Measurements from ENCODE around the gene GIGYF2.
"Not testable (repeated sequence)": the region's sequence is repeated elsewhere in the genome, so short reads cannot be mapped to it uniquely, and the experiment has no call there.

GIGYF2 gene

DNA sequence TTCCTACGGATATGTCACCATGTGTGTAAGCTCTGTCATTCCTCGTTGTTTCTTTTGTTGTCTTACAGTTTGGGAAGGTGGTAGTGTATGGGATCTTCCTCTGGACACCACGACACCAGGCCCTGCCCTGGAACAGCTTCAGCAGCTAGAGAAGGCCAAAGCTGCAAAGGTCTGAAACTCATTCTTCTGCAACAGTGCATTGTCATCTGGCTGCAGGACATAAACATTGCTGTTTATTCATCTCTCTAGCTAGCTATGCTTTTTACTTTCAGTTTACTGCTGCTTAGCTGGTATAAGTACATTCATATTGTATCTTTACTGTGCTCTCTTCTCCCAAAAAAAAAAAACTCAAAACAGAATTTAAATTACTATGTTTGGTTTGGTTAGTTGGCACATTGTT lies 118.4 kb downstream of the GIGYF2 start:
- DNase-seq (ENCODE audit: low read depth, low spot score) = no peak

DNA sequence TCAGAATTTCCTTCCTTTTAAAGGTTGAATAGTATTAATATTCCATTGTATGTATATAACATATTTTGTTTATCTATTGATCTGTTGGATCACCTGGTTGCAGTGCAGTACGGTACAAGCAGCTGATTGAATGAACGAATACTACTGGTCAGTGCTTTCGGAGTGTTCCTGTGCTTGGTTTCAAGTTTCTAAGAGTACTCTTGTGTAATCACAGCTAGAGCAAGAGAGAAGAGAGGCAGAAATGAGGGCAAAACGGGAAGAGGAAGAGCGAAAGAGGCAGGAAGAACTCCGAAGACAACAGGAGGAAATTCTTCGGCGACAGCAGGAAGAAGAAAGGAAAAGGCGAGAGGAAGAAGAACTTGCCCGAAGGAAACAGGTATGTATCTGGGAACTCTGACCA lies 119.5 kb downstream of the GIGYF2 start:
- no peak for DNase-seq (ENCODE audit: low read depth, low spot score)

DNA sequence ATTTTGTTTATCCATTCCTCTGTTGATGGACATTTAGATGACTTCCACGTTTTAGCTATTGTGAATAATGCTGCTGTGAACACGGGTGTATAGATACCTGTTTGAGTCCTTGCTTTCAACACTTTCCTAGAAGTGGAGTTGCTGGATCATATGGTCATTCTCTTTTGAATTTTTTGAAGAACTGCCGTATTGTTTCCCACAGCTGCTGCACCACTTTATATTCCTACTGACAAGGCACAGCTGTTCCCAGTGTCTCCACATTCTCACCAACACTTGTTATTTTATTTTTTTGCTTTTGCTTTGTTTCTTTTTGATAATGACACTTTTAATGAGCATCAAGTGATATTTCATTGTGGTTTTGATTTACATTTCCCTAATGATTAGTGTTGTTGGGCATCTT lies 120.6 kb downstream of the GIGYF2 start:
- no peak for DNase-seq (ENCODE audit: low read depth, low spot score)

DNA sequence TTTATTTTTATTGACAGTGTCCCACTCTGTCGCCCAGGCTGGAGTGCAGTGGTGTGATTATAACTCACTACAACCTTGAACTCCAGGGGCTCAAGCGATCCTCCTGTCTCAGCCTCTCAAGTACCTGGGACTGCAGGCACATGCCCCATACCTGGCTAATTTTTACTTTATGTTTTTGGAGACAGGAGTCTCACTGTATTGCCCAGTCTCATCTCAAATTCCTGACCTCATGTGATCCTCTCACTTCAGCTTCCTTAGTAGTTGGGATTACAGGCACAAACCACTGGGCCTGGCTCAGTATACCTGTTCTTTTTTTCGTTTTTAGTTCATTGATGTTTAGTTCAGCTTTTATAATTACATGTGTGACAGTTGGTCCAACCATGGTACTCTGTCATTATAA lies 132.9 kb downstream of the GIGYF2 start:
- DNase-seq (ENCODE audit: low read depth, low spot score) = no peak

DNA sequence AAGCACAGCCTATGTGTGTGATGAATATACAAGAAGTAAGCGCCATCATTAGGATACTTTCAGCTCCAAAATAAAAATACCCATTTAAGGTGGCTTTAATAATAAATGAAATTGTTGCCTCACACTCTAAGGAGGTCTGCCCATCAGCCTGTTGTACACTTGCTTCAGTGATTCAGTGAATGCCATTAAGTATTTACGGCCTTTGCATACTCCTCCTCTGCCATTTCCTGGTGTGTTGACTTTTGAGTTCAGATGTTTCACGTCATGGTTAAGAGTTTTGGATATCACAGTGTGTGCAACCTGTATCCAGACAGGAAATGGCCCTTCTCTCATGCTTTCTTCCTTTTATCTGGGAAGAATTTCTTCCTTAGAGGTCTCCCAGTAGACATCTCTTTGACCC lies 134.4 kb downstream of the GIGYF2 start:
- no peak for DNase-seq (ENCODE audit: low read depth, low spot score)

DNA sequence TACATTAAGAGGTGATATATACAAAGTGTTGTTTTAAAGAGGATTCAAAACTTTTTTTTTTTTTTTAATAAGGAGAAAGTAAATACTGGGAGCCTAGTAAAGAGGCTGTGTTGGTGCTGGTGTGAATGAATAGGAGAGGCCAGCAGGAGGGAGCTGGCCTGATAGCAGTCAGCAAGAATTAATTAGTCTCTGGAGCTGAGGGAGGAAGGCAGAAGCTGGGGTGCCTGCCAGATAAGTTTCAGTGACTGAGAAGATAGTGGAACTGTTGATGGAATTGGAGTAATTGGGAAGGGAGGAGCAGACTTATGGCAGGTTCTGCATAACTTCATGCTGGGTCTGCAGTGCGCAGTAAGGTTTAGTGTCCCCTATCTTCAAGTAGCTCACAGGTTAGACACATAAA lies 136.7 kb downstream of the GIGYF2 start:
- no peak for DNase-seq (ENCODE audit: low read depth, low spot score)

DNA sequence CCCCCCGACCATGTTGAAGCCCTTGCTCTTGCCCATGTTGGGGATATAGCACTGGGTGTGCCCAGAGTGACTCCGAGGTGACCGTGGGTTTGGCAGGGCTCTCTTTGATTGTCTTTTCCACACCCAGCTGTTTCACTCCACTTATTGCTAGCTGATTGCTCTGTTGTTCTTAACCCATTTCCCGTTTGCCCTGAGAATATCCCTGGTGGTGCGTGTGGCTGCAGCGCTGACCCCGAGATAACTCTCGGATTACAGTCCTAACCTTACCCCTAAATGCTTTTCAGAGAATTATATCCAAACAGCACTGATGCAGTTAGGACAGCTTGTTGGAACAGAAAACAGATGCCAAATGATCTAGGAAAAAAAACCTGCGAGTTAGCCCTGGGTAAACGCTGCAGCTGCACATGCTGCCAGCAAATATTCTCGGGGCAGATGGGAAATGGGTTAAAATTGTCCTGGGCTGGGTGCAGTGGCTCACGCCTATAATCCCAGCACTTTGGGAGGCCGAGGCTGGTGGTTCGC lies 138.6 kb downstream of the GIGYF2 start:
- DNase-seq (ENCODE audit: low read depth, low spot score) = no peak

DNA sequence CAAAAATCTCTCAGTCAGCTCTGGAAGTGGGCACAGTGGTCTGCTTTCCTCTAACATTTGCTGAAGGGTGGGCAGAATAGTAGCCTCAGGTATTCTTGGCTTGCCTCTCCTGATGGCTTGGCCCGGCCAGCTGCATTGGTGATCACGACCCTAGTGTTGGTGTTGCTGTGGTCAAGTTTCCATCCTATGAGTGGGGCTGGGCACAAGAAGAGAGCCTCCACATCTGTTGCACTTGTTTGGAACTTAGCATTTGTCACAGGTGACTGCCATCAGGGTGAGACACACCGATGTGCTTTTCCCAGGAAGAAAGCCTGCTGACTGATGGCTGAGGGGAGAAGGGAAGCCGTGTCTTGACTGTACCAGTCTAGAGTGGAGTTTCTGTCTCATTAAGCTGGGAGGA lies 139.8 kb downstream of the GIGYF2 start:
- DNase-seq (ENCODE audit: low read depth, low spot score) = no peak

DNA sequence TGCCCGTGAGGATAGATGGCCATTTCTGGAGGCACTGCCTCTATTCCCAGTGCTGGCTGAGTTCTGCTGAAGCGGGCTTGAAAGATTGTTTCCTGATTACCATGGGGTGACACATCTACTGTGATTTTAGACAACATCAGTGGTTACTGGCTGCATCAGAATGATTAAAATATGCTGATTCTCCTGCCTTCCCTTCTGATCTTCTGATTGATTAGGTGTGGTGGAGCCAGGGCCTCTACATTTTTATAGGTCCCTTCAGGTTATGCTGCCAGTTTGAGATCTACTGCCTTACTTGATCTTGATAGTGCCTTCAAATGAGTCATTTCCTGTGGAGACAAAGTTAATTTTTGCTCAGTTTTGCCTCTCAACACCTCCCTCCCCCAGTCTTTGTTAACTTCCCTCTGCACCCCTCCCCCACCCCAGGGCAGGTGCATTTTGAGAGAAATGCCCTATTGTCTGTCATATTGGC lies 141.3 kb downstream of the GIGYF2 start:
- DNase-seq (ENCODE audit: low read depth, low spot score) = no peak

DNA sequence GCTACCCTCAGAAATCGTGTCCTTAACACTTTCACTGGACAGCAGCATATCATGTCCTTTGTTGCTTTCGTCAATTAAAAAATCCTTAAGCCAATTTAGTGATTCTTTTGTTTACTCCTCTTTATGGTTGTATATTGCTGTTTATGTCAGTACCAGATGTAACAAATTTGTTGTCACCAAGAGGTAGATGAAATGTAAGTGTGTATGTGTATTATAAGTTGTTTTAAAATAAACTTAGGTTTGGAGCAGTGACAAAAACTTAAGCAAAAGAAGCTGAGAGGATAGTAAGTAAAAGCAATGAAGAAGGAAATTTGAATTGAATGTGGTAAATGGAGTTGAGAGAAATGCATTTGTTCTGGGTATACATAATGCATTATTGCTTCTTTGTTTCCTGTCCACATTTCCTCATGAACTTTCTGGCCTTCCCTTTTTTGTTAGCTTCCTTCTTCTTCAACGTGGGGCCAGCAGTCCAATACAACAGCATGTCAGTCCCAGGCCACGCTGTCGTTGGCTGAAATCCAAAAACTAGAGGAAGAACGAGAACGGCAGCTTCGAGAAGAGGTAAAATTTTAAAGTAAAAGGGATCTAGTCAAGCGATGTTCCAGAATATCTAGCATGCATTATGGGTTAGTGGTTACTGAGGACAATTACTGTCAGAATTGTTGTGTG lies 142.4 kb downstream of the GIGYF2 start:
- DNase-seq (ENCODE audit: low read depth, low spot score) = no peak

DNA sequence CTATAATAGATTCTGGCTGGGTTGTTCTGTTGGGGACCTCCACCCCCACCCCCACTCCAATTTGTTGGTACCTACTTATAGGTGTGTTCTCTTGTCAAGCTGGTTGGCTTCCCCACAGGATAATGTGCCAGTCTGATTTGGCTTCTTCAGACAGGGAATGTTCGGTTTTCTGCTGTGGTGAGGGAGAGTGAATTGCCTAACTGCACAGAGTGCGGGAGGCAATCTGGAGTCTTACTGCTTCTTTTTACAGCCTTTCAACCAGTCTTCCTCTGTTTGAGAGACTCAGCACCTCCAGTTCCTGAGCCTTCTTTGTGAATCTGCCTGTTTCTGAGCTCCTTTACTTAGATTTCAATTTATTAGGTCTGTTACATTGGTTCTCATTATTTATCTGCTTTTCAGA lies 145.6 kb downstream of the GIGYF2 start:
- DNase-seq (ENCODE audit: low read depth, low spot score) = no peak

DNA sequence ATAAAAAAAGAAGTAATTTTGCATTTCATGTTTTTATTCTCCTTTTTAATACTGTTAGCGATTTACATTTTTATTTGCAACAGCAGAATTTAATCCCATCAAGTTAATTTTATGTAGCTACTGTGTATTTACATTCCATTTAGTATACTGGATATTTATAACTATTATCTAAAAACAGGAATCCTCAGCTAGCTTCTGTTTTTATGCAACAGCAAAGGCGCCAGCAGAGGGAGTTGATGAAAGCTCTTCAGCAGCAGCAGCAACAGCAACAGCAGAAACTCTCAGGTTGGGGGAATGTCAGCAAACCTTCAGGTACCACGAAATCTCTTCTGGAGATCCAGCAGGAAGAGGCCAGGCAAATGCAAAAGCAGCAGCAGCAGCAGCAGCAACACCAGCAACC lies 146.7 kb downstream of the GIGYF2 start:
- no peak for DNase-seq (ENCODE audit: low read depth, low spot score)

DNA sequence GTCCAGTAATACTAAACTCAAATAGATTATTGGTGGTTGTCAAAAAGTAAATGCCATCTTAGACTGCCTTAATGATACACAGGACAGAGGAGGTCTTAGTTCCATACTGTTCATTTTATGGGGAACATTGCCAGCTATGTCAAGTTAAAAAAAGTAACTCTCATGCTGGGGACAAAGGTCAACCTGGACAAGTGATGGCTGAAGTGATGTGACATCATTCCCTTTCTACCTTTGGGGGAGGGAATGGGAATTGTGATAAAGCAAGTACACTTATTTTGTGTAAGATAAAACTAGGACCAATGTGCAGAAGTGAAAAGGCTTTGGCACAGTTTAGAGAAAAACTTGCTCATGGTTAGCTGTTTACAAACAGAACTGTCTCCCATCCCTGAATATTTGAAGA lies 148.9 kb downstream of the GIGYF2 start:
- DNase-seq (ENCODE audit: low read depth, low spot score) = no peak

DNA sequence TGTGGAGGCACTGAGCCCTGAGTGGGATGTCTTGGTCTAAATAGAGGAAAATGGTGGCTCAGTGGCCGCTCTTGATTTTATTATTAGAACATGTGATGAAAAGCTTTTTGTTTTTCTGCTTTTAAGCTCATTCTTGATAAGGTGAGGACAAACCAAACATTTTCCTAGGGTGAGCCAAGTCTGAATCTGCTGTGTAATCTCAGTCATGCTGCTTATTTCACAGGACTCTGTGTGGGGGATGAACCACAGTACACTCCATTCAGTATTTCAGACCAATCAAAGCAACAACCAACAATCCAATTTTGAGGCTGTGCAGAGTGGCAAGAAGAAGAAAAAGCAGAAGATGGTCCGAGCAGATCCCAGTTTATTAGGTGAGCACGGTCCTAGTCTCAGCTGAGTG lies 152.9 kb downstream of the GIGYF2 start:
- no peak for DNase-seq (ENCODE audit: low read depth, low spot score)

DNA sequence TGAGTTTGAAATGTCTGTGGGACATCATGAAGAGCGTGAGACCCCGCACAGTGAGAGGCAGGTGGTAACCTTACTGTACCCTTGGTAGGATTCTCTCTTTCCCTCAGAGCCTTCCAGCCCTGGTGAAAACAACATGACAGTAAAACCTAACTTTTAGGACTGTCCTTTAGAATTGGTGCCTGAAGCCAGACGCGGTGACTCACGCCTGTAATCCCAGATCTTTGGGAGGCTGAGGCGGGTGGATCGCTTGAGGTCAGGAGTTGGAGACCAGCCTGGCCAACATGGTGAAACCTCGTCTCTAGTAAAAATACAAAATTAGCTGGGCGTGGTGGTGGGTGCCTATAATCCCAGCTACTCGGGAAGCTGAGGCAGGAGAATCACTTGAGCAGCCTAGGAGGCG lies 154.9 kb downstream of the GIGYF2 start:
- DNase-seq (ENCODE audit: low read depth, low spot score) = not testable (repeated sequence)

DNA sequence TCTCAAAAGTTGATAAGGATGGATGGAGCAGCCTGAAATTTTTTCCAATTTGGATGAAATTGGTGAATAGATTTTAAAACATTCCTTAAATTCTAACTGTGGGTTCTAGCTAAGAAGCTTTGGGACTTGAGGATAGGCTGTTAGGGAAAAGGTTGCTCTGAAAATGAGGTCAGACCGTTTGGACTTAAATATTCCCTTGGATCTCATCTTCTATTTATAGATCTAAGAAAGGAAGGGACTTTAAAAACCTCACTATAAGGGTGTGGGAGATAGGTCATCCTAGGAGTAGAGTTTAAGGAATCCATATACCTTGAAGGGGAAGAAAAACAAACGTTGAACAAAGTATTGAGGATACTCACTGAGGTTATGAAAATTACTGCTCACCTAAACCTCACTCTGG lies 155.5 kb downstream of the GIGYF2 start:
- no peak for DNase-seq (ENCODE audit: low read depth, low spot score)

DNA sequence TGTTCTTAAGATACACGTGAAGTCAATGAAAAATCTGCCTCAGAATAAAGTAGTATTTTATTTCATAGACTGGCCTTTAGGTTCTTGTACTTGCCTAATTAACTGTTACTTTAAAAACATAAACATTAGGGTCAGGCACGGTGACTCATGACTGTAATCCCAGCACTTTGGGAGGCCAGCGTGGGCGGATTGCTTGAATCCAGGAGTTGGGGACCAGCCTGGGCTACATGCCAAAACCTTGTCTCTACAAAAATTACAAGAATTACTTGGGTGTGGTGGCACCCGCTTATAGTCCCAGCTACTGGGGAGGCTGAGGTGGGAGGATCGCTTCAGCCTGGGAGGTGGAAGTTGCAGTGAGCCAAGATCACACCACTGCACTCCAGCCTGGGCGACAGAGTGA lies 157.0 kb downstream of the GIGYF2 start:
- DNase-seq (ENCODE audit: low read depth, low spot score) = peak; percentile 29

DNA sequence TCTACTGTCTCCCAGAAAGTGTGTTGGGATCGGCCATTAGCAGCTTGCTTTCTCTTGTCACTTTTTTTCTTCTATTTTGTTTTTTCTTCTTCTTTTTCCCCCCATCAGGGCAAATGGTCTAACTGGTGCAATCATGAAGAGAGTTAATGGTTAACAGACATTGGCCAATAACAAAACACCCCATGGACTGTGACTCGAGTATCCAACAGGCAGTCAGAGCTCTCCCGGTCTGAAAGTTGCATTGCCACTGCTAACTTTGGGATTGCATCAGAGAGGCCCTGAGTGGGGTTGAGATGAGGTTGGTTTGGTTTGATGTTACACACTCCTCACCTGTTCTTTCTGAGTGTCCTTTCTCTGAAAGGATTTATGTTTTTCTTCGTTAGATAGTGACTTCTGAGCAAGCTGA lies 160.0 kb downstream of the GIGYF2 start:
- DNase-seq (ENCODE audit: low read depth, low spot score) = no peak

DNA sequence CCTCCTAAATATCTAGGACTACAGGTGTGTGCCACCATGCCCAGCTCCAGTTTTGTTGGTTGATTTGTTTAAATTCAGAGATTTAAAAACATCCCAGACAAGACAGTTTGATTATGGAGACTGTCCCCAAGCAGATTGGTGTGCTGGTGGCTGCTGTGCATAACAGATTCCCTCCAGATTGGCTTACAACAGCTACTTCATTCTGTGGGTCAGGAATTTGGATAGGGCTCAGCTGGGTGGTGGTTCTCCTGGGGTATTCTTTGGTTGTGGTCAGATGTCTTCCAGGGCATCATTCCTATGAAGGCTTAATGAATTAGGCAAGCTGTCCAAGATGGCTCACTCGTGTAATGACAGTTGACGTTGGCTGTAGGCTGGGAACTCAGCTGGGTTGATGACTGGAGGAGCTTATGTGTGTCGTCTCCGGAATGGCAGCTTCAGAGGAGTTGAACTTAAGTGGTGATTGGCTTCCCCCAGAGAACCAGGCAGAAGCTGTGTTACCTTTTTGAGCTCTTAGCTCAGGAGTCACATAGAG lies 162.3 kb downstream of the GIGYF2 start:
- no peak for DNase-seq (ENCODE audit: low read depth, low spot score)

DNA sequence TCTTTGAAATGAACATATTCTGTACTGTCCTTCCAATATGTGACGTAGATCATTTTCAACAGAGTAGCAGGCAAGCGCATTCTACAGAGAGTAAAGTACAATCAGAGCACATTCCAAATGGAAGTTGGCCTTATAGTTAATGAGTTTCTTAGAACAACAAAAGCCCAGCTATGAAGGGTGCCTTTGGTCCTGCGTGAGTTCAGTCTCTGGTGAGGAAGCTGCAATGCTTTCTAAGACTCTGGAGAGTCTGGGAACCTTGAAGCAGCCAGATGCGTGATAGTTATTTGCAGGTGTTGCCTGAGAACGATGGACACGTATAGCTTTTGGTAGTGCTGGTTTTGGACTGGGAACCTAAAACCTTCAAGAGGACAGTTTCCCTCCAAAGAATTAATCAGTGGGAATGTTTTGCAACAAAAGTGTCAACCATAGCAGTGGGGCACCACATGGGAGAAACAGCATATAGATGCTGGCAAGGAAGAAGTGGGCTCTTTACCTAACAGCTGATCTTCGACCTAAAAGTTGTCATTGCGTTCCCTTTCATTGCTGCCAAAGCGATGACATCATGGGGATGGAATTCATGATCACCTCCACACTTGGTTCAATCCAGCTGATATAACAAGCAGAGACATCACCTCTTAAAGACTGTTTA lies 163.6 kb downstream of the GIGYF2 start:
- DNase-seq (ENCODE audit: low read depth, low spot score) = no peak

DNA sequence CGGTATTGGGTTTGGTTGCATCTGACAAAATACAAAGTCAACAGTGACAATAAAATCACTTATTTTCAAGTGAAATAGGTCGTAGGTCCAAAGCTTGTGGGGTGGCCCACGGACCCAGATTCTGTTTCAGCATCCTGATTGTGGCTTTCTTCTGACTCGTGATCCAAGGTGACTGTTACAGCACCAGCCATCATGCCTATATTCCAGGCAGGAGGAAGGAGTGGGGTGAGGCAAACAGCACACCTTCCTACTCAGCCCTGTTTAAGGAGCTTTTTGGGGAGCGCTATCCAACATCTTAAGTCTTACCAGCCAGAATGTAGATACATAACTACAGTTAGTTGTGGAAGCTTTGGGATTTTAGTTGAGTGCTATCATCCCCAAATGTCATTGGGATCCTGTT lies 164.2 kb downstream of the GIGYF2 start:
- no peak for DNase-seq (ENCODE audit: low read depth, low spot score)

DNA sequence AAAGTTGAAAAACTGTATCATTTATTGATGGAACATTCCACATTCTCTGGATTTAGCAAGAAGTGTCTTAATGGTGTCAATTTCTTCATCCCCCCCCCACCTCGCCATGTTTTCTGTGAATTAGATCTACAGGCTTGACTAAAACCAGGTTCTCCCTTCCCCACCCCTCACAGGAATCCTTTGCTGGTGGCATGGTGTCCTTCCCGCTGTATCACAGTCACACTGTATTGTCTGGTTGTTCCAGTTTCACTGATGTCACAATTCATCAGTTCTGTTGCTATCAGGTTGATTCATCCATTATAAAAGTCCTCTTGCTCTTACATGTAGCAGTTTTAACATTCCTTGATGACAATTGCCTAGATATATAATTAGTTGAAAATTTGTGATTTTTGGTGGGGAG lies 166.9 kb downstream of the GIGYF2 start:
- DNase-seq (ENCODE audit: low read depth, low spot score) = no peak

DNA sequence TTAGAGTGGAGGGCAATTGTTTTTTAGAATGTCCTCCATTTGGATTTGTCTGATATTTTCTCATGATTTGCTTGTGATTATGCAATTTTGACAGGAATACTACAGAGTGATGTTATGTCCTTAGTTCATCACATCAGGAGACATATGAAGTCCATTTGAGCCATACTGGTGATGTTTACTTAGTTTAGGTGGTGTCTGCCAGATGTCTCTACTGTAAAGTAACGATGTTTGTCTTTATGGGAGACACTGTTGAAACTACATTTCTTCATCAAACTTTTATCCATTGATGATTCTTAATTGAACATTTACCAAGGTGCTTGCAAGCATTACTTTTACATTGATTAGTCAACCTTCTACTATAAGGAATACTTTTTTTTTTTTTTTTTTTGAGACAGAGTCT lies 168.0 kb downstream of the GIGYF2 start:
- no peak for DNase-seq (ENCODE audit: low read depth, low spot score)
